GM12801 (cell line): ENCODE data around the gene ZNF496.
"Not testable (repeated sequence)": the region's sequence is repeated elsewhere in the genome, so short reads cannot be mapped to it uniquely, and the experiment has no call there.

Source experiments
- CTCF ChIP-seq: IDR thresholded peaks from one replicate; pipeline ENCODE4 v1.5.1; 2011; ENCODE audit warnings: control low read depth; ENCODE audit not compliant: insufficient read length; ENCODE audit errors: extremely low read depth

The ZNF496 gene

GRCh38 chr1:247255772-247256171 lies 75.9 kb downstream of the ZNF496 start, which contains the start of gene VN1R5:
TSS of gene VN1R5 (plus strand) at chr1:247256072.
- TF ChIP-seq CTCF, result not testable (repeated sequence)

GRCh38 chr1:247247568-247247967 lies 84.1 kb downstream of the ZNF496 start:
- TF ChIP-seq CTCF, result no peak
